Peyer's patch (tissue), 4 donors: ENCODE data around the gene MFN2.

Experiments used
- CTCF ChIP-seq, 6 experiments: fragments of 450-650 bp in 4 of 6; fragments of 200-600 bp in 2 of 6; sonication (generic) in 1 of 6; IDR thresholded peaks; one replicate each; pipeline ENCODE4 v1.5.1; 2017 to 2019; ENCODE audit warnings: antibody characterized with exemption in 6 of 6, mild to moderate bottlenecking in 3 of 6, moderate library complexity in 1 of 6
- POLR2A ChIP-seq, 2 donors: fragments of 450-650 bp; IDR thresholded peaks; one replicate each; pipeline ENCODE4 v1.5.1; 2017; ENCODE audit warnings: antibody characterized with exemption in 2 of 2, mild to moderate bottlenecking in 2 of 2, moderate library complexity in 2 of 2

GRCh38 chr1:12056331-12056841 is 76.1 kb downstream of the MFN2 start:
- TF ChIP-seq POLR2A (IDR thresholded peaks at IDR 0.05) (no peak), CTCF (IDR thresholded peaks at IDR 0.05) (no peak)
